CMK (cell line): ENCODE measurements around the gene SPNS1.

Source experiments
- DNase-seq: peaks from one replicate; pipeline ENCODE4 v3.0.0-alpha.2; 2010; ENCODE audit warnings: low read depth

Gene SPNS1

DNA sequence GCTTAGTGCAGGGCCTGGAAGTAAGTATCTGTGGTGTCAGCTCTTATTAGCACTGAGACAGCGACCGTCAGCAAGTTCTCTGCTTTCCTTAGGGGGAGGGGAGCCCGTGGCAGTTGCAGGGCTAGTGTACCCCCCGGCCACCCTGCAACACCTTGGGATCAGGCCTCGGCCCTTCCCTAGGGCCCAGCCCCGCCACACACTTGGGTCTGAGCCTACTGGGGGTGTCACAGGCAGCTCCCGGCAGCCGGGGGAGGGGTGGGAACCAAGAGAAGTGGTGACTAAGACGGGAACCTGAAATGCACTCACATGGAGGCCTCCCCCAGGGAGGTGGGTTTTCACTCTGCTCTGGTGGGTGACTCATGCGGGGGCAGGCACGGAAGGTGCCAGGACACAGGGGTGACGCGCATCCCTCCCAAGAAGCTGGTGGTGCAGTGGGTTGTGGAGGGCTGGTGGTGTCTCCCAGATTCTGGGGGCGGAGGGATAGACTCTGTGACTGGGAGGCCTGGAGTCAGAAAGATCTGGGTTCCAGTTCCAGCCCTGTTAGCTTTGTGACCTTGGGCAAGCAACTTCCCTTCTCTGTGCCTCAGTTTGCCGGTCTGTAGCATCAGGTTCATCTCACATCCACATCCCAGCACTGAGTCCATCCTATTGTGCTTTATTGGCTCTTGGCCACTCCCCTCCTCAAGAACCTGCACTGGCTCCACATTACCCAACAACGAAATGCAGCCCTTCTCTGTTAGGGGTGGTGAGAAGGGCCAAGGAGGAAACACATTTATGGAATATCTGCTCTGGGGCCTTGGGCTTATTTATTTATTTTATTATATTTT lies 54.8 kb downstream of the SPNS1 start:
- no peak for DNase-seq

DNA sequence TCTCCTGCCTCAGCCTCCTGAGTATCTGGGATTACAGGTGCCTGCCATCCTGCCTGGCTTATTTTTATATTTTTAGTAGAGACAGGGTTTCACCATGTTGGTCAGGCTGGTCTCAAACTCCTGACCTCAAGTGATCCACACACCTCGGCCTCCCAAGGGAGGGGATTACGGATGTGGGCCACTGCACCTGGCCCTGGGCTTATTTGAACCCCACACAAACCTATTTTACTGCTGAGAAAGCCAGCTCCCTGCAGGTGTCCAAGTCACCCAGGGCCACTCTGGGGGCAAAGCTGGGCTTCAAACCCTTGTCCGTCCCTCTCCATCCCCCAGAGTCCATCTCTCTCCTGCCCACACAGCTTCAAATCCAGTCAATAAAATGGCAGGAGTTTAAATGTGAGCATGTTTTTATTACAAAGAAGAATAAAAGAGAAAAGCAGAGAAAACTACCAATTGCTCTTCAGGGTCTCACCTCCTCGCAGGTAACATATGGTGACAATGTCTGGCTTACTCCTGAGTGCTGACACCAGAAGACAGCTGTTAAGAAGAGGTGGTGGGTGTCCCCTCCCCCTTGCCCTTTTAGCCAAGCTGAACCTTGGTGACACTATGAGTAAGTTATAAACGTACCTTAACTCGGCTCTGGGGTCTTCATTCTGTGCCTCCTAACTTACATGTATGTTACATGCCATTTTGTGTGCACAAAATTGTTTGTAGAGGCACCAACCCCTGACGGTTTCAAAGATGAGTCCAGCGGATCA lies 55.7 kb downstream of the SPNS1 start:
- no peak for DNase-seq
